K562 (cell line): ENCODE measurements around the gene UBE2L3.

Source experiments
- CEBPB ChIP-seq: fragments of 450-650 bp; IDR thresholded peaks from 2 replicates; pipeline ENCODE4 v1.6.1; 2016; ENCODE audit warnings: missing genetic modification characterization, missing compliant biosample characterization
- FOXK2 ChIP-seq, 2 experiments: fragments of 450-650 bp; IDR thresholded peaks in 1 of 2; conservative IDR thresholded peaks in 1 of 2; 2 replicates each; pipeline ENCODE4 v1.6.1; 2016; ENCODE audit warnings: low read depth in 2 of 2, mild to moderate bottlenecking in 1 of 2
- HDAC6 ChIP-seq: IDR thresholded peaks from 2 replicates; pipeline ENCODE4 v1.6.1; 2012; ENCODE audit warnings: low read depth, mild to moderate bottlenecking, control low read depth, inconsistent platforms, low read length, moderate library complexity
- HMG20B ChIP-seq: fragments of 250-450 bp; sonication (Bioruptor Pico); IDR thresholded peaks from 2 replicates; pipeline ENCODE4 v1.5.0; 2021; ENCODE audit warnings: mild to moderate bottlenecking
- HNRNPLL ChIP-seq: fragments of 200-400 bp; formaldehyde crosslinking; IDR thresholded peaks from 2 replicates; pipeline ENCODE4 v1.6.1; 2017; ENCODE audit warnings: low read length, low read depth, mild to moderate bottlenecking; ENCODE audit not compliant: poor library complexity, severe bottlenecking
- MTA2 ChIP-seq: fragments of 450-650 bp; IDR thresholded peaks from 2 replicates; pipeline ENCODE4 v1.6.1; 2016; ENCODE audit warnings: low read depth
- ZFP30 ChIP-seq: fragments of 250-450 bp; sonication (Bioruptor Pico); IDR thresholded peaks from 2 replicates; pipeline ENCODE4 v1.8.0; 2022; ENCODE audit warnings: moderate library complexity, mild to moderate bottlenecking, inconsistent platforms, borderline replicate concordance

GRCh38 chr22:21631025-21631424 is 63.5 kb downstream of the UBE2L3 start:
- TF ChIP-seq HDAC6, result no peak
- TF ChIP-seq CEBPB (tag), result no peak
- no peak for TF ChIP-seq FOXK2 (conservative IDR thresholded peaks at IDR 0.05 in 1 of 2, IDR thresholded peaks at IDR 0.05 in 1 of 2; ENCODE audit: low read depth in 2 of 2)
- TF ChIP-seq HMG20B, result no peak
- no peak for TF ChIP-seq HNRNPLL
- no peak for TF ChIP-seq ZFP30 (CRISPR knock-in tag)
- TF ChIP-seq MTA2, result no peak
